GM18873 (cell line): ENCODE data around the gene CD274.
A peak's percentile ranks its signal among the peaks of the same experiment; 100 is the strongest.

ENCODE experiments used
- ATAC-seq: cut with Tn5 transposase; IDR thresholded peaks from one replicate; pipeline ENCODE4 v1.9.1; 2021; ENCODE audit warnings: mild to moderate bottlenecking, moderate library complexity, moderate number of reproducible peaks; ENCODE audit not compliant: unreplicated experiment, low FRiP score

The CD274 gene

GRCh38 chr9:5518937-5519319, 68.6 kb downstream of the CD274 start:
- ATAC-seq, result peak; percentile 18
